Neuronal stem cell (in vitro differentiated cells): ENCODE data around the gene POTEI.
"Not testable (repeated sequence)": the region's sequence is repeated elsewhere in the genome, so short reads cannot be mapped to it uniquely, and the experiment has no call there.

Experiments
- DNase-seq: peaks from one replicate; pipeline ENCODE4 v3.0.0-alpha.2; 2013; ENCODE audit warnings: low spot score
- H2AFZ ChIP-seq: one replicate; pipeline ENCODE4 v1.6.1; 2013; ENCODE audit warnings: mild to moderate bottlenecking, low read length, inconsistent platforms
- H2AK5ac ChIP-seq: 2 replicates; pipeline ENCODE4 v1.6.1; 2013; ENCODE audit warnings: low read depth, mild to moderate bottlenecking, inconsistent platforms, low read length, moderate library complexity, mixed read lengths
- H2BK120ac ChIP-seq: 2 replicates; pipeline ENCODE4 v1.6.1; 2013; ENCODE audit warnings: low read depth, mild to moderate bottlenecking, inconsistent platforms, low read length, moderate library complexity, mixed read lengths
- H2BK12ac ChIP-seq: one replicate; pipeline ENCODE4 v1.6.1; 2013; ENCODE audit warnings: low read length, inconsistent platforms
- H2BK15ac ChIP-seq: 2 replicates; pipeline ENCODE4 v1.6.1; 2013; ENCODE audit warnings: mild to moderate bottlenecking, low read length, inconsistent platforms, mixed read lengths
- H2BK5ac ChIP-seq: one replicate; pipeline ENCODE4 v1.6.1; 2013; ENCODE audit warnings: inconsistent platforms, mild to moderate bottlenecking, low read length, moderate library complexity
- H3K14ac ChIP-seq: one replicate; pipeline ENCODE4 v1.6.1; 2013; ENCODE audit warnings: low read length, inconsistent platforms
- H3K18ac ChIP-seq: 2 replicates; pipeline ENCODE4 v1.6.1; 2013; ENCODE audit warnings: low read length, inconsistent platforms
- H3K23ac ChIP-seq: 2 replicates; pipeline ENCODE4 v1.6.1; 2013; ENCODE audit warnings: low read depth, mild to moderate bottlenecking, mixed read lengths, low read length, inconsistent platforms; ENCODE audit not compliant: poor library complexity
- H3K27ac ChIP-seq: replicated peaks from 3 replicates; pipeline ENCODE4 v1.5.1; 2013; ENCODE audit warnings: low read length, inconsistent platforms
- H3K27me3 ChIP-seq, 3 experiments: 2 replicates each; pipeline ENCODE4 v1.6.1; 2013; ENCODE audit warnings: low read length in 3 of 3, mild to moderate bottlenecking in 2 of 3, inconsistent platforms in 1 of 3, low read depth in 1 of 3, mixed read lengths in 1 of 3, moderate library complexity in 1 of 3; ENCODE audit not compliant: control insufficient read depth in 3 of 3, insufficient read depth in 3 of 3
- H3K36me3 ChIP-seq, 2 donors: replicated peaks in 1 of 2; 2 replicates each; pipeline ENCODE4 v1.6.1; 2013; ENCODE audit warnings: low read length in 2 of 2; ENCODE audit not compliant: control insufficient read depth in 2 of 2, insufficient read depth in 2 of 2
- H3K4ac ChIP-seq: 2 replicates; pipeline ENCODE4 v1.6.1; 2013; ENCODE audit warnings: inconsistent platforms, mild to moderate bottlenecking, low read length, moderate library complexity
- H3K4me1 ChIP-seq, 2 donors: 1 replicate in 1 of 2; 2 replicates in 1 of 2; pipeline ENCODE4 v1.6.1; 2013; ENCODE audit warnings: low read length in 2 of 2, low read depth in 1 of 2; ENCODE audit not compliant: control insufficient read depth in 2 of 2, insufficient read depth in 1 of 2
- H3K4me2 ChIP-seq: one replicate; pipeline ENCODE4 v1.6.1; 2013; ENCODE audit warnings: mild to moderate bottlenecking, low read length, inconsistent platforms; ENCODE audit not compliant: insufficient read depth, poor library complexity, severe bottlenecking
- H3K4me3 ChIP-seq, 2 donors: 2 replicates each; pipeline ENCODE4 v1.5.1; 2013; ENCODE audit warnings: low read length in 2 of 2, mild to moderate bottlenecking in 2 of 2, inconsistent platforms in 1 of 2, moderate library complexity in 1 of 2
- H3K79me1 ChIP-seq: one replicate; pipeline ENCODE4 v1.6.1; 2013; ENCODE audit warnings: low read depth, mild to moderate bottlenecking, inconsistent platforms, low read length, moderate library complexity
- H3K9ac ChIP-seq: one replicate; pipeline ENCODE4 v1.6.1; 2013; ENCODE audit warnings: mild to moderate bottlenecking, low read depth, low read length, inconsistent platforms; ENCODE audit not compliant: poor library complexity
- H3K9me3 ChIP-seq, 2 donors: replicated peaks in 1 of 2; 2 replicates each; pipeline versions ENCODE3 to v1.6.1; 2013; ENCODE audit warnings: low read length in 2 of 2, mild to moderate bottlenecking in 2 of 2, inconsistent platforms in 1 of 2, low read depth in 1 of 2, mixed read lengths in 1 of 2, moderate library complexity in 1 of 2; ENCODE audit not compliant: control insufficient read depth in 2 of 2, insufficient read depth in 1 of 2
- H4K8ac ChIP-seq: one replicate; pipeline ENCODE4 v1.6.1; 2013; ENCODE audit warnings: low read depth, mild to moderate bottlenecking, inconsistent platforms, low read length, moderate library complexity
- H4K91ac ChIP-seq: one replicate; pipeline ENCODE4 v1.6.1; 2013; ENCODE audit warnings: low read length, low read depth, mild to moderate bottlenecking, inconsistent platforms; ENCODE audit not compliant: poor library complexity
- WGBS, 2 donors: extraction: QIAGEN DNeasy Blood & Tissue Kit; methylation state at CpG; one replicate each; pipeline ENCODE4 v1.1.7; 2013; ENCODE audit warnings: missing lambda C conversion rate in 2 of 2, mixed read lengths in 1 of 2; ENCODE audit not compliant: insufficient read length in 2 of 2, insufficient replicate concordance in 1 of 2; ENCODE audit errors: extremely low coverage in 2 of 2; 5-methylcytosine and 5-hydroxymethylcytosine counted together

Gene POTEI

GRCh38 chr2:130530212-130530611, 21.1 kb upstream of the POTEI start:
- DNase-seq, H3K4me1 ChIP-seq, H3K27ac ChIP-seq, H3K36me3 ChIP-seq, H2BK15ac ChIP-seq, H3K79me1 ChIP-seq, H2BK5ac ChIP-seq, H4K91ac ChIP-seq, H3K18ac ChIP-seq, H2AK5ac ChIP-seq, H3K4ac ChIP-seq, H3K4me3 ChIP-seq, H3K9me3 ChIP-seq, H3K14ac ChIP-seq, H3K9ac ChIP-seq, H2BK120ac ChIP-seq, H3K4me2 ChIP-seq, H4K8ac ChIP-seq, H2AFZ ChIP-seq, H3K27me3 ChIP-seq, H2BK12ac ChIP-seq, H3K23ac ChIP-seq: not testable (repeated sequence)
- WGBS, 2 donors, result no CpG with 5 or more reads among the region's 4 CpGs

- H3K9me3 ChIP-seq, H2BK12ac ChIP-seq, H3K79me1 ChIP-seq, H3K14ac ChIP-seq, H3K9ac ChIP-seq, DNase-seq, H2AFZ ChIP-seq, H2BK15ac ChIP-seq, H2AK5ac ChIP-seq, H3K36me3 ChIP-seq, H3K4me3 ChIP-seq, H3K27ac ChIP-seq, H4K8ac ChIP-seq, H3K23ac ChIP-seq, H3K18ac ChIP-seq, H3K27me3 ChIP-seq, H3K4me1 ChIP-seq, H2BK120ac ChIP-seq, H2BK5ac ChIP-seq, H4K91ac ChIP-seq, H3K4me2 ChIP-seq, H3K4ac ChIP-seq: not testable (repeated sequence)
- no CpG with 5 or more reads among the region's 6 CpGs for WGBS, 2 donors
These were observed 20.4 kb upstream of the POTEI start for GRCh38 chr2:130529545-130529944.

- not testable (repeated sequence) for H2BK15ac ChIP-seq, H3K23ac ChIP-seq, H3K4me2 ChIP-seq, H3K79me1 ChIP-seq, H2BK5ac ChIP-seq, H2BK120ac ChIP-seq, H4K91ac ChIP-seq, H3K27me3 ChIP-seq, H3K9me3 ChIP-seq, H2BK12ac ChIP-seq, H4K8ac ChIP-seq, H2AK5ac ChIP-seq, H3K4me1 ChIP-seq, H3K4me3 ChIP-seq, H3K36me3 ChIP-seq, H3K18ac ChIP-seq, H3K27ac ChIP-seq, DNase-seq, H3K9ac ChIP-seq, H3K4ac ChIP-seq, H2AFZ ChIP-seq, H3K14ac ChIP-seq
- no CpG with 5 or more reads among the region's 40 CpGs for WGBS, 2 donors
These were observed 18.3 kb upstream of the POTEI start for GRCh38 chr2:130527365-130527967.

- H3K36me3 ChIP-seq, H3K4me2 ChIP-seq, H3K27me3 ChIP-seq, H3K9me3 ChIP-seq, H2AK5ac ChIP-seq, H2BK5ac ChIP-seq, DNase-seq, H2BK12ac ChIP-seq, H4K8ac ChIP-seq, H3K4me1 ChIP-seq, H2AFZ ChIP-seq, H3K9ac ChIP-seq, H4K91ac ChIP-seq, H3K18ac ChIP-seq, H3K14ac ChIP-seq, H2BK15ac ChIP-seq, H3K4me3 ChIP-seq, H3K4ac ChIP-seq, H2BK120ac ChIP-seq, H3K23ac ChIP-seq, H3K79me1 ChIP-seq, H3K27ac ChIP-seq: not testable (repeated sequence)
- WGBS, 2 donors, result no CpG with 5 or more reads among the region's 23 CpGs
These were observed 13.3 kb upstream of the POTEI start for GRCh38 chr2:130522390-130522789.
